Amniotic epithelial cell (primary cell): Measurements from ENCODE around the gene AGPS.
"Not testable (repeated sequence)": the region's sequence is repeated elsewhere in the genome, so short reads cannot be mapped to it uniquely, and the experiment has no call there.

Source experiments
- DNase-seq: peaks from one replicate; pipeline ENCODE4 v3.0.0-alpha.2; 2010; ENCODE audit warnings: low read depth

Gene AGPS

DNA sequence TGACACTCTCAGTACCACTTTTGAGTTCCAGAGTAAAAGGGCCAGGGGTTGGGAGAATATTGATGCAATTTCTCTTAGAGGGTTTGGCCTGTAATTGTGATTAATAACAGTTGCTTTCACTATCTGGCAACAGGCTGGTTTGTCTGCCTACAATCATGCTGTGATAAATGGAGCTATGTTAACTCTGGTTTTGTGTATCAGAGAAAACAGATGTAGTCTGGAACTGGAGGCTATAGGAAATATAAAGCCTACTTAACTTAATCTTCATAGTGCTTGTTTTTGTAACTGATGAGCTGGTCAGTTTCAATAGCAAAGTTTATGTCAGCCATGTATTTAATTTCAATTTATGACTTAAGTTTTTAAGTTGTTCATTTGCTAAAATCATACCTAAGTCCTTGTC is 138.0 kb downstream of the AGPS start:
- peak; percentile 79 for DNase-seq

DNA sequence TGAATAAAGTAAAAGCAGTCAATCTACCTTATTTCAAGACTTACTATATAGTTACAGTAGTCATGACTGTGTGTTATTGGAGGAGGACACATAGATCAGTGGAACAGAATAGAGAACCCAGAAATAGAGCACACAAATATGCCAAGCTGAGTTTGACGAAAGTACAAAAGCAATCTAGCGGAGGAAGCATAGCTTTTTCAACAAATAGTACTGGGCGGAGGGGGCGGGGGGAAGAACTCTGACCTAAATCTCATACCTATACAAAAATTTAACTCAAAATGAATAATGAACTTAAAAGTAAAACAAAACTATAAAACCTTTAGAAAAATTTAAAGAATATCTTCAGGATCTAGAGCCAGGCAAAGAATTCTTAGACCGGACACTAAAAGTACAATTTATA is 139.1 kb downstream of the AGPS start:
- DNase-seq: no peak

DNA sequence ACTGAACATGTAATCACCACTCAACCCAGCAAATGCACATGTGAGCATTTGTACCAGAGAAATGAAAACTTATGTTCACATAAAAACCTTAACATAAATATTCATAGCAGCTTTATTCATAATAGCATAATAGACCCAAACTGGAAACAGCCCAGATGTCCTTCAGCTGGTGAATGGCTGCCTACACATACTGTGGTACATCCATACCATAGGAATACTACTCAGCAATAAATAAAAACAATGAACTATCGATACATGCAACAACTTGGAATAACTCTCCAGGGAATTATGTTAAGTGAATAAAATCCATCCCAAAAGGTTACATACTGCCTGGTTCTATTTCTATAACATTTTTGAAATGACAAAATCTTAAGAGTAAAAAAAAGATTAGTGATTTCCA is 140.0 kb downstream of the AGPS start:
- DNase-seq: no peak

DNA sequence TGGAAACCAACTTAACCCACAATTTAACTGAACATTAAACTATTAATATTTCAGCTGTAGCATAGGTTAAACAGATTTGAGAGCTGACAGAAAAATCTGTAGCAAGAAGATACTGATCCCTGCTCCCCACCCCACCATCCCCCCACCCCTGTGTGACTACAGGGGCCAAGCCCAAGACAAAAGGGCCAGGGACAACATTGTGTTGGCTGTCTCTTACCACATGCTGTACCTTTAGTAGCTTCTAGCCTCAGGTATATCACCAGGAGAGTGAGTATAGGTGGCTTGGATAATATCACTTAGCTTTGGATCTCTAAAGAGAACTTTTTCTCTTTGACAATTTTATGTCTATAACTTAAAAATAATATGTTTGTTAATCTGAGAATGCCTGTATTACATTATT is 140.7 kb downstream of the AGPS start:
- no peak for DNase-seq

DNA sequence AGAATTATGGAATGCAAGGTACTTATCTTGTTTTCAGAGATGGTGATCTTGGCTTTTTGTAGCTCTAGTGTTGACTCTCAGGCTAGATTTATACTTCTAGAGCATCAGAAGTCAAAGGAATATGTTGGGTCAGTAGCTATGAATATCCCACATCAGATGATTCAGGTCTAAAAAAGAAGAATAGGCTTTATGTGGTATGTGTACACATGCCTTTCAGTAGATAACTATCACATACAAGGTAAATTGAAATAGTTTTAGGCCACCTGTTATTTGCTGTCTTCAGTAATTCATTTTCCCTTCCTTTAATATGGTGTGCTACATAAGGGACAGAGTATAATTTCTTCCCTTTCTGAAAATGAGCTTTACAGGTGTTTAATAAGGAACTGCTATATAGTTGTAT is 142.4 kb downstream of the AGPS start:
- no peak for DNase-seq

DNA sequence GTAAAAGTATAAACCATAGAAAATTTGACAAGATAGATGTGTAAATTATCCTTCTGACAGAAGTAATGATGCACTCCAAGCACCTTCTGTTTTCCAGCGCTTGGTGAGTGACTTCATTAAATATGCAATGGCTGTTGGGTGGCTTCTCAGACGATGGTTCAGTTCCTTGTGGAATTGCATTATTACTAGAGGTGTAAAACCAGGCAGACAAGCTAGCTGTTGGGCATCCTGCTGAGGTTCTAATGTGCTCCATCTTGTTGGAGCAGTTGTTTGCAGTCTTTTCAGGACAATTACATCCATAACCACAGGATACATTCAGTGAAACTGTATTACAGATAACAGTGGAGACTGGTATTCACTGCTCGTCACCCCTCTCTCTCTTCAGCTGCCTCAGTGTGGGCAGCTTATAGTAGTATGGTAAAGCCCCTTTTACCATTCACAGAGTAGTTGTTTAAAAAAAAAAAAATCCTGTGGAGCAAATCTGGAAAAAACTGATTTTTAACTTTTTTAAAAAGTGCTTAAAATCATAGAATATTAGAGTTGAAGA is 143.5 kb downstream of the AGPS start:
- no peak for DNase-seq

DNA sequence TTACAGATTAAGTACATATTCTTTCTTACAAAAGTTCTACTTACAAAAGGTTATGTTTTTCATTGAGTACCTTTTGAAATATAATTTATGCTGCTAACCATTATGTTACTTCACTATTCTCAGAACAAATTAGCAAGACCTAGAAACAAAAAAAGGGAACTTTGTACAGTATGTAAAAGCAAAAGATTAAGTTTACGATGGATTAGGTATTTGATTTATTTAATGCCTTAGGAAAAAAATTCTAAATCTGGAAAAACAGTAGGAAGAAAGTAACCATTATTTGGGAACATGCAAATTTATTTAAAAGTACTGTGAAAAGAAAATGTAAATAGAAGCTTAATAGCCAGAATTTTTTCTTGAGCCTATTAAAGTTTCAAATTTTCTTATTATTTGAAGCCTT is 144.6 kb downstream of the AGPS start:
- no peak for DNase-seq

DNA sequence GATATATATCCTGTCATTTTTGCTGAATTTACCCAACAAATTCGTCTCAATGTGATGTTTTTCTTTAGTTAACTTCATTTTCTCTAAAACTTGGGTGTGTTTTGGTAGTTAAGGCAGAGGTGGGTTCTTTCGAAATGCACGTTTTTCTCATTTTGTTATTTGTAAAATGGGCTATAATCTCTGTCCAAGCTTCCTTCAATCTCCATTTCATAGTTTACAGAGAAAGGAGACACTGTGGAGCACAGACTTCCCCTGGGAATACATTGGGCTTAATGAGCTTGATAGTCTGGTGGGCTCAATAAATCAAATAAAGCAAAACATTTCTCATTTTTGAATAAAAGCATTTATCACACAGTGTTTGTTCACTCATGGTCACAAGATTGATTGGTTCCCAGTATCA is 145.1 kb downstream of the AGPS start:
- DNase-seq: no peak

DNA sequence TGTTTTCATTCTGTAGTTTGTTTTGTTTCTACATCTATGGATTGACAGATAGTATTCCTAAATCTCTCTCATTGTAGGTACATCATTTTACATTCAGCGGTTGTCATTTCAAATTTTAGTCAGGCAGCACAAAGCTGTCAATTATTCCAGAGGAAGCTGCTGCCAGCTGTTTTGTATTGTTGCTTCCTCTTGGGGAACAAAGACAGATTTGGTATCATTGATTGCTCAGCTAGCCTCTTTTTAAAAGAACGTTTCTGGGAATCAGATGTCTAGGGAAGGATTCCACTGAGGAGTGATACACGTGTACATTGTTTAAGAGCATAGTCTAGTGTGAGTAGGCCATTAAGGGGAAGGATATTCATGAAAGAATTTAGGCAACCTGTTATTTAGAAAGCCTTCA is 145.8 kb downstream of the AGPS start:
- DNase-seq: no peak

DNA sequence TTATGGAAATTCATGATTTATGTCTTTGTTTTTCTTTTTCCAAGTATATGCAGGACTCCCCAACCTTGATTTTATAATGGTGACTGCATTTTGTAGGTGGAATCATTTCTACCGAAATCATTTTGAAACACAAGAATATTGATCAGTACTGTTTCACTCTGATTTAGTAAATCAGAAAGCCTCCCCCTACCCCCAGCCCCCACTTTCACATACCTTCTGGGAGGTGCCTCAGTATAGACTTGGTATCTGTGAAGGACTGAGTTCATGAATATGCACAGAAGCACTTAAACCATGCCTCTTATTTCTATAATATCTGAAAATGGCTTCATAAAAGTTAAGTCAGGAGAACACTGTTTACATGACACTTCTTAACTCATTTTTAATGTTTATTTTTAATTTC is 147.7 kb downstream of the AGPS start:
- DNase-seq: no peak

DNA sequence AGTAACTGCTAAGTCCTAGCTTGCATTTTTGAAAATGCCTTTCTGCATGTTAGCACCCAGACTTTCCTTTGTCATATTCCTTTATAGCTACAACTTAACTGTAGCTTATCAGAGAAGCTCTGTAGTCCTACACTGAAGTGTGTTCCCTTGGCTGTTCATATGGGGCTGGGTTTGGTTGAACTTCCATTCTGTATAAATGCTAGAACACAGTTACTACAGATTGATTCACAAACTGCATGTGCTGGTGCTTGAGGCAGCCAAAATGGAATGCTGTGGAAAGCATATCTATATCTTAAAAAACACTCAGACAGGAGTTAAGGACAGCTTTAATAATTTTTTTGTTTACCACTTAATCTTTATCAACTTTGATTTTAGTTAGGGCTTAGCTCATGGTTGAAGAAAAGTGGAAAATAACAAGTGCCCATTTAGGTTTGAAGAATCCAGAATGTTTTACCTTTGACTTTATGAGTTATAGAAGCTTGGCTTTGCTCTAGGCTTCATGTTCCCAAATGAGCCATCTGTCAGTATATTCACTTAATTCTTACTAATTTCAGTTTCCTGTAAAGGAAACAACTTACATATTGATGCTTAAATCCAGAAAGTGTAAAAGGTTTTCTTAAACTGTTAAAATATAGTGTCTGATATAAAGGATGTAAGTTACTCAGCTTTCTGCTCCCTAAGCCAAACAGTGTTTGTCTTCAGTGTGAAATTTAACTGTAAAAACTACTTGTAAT is 148.9 kb downstream of the AGPS start:
- DNase-seq: no peak

DNA sequence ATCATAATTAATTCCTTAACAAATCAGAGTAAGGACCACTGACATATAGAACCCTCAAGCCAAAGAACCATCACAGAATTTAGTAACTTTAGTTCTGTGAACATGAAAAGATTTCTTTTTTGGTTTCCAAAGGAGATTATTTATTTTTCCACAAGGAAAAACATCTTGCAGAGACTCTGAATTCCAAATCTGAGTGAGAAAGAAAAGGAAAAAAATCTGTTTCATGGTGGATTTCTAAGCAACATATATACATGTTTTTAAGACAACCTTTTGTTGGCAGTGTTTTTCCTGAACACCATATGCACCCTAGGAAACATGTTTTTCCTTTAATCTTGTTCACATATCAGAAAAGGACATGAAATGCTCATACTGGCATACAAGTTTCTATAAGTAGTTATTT is 149.8 kb downstream of the AGPS start:
- DNase-seq: no peak

DNA sequence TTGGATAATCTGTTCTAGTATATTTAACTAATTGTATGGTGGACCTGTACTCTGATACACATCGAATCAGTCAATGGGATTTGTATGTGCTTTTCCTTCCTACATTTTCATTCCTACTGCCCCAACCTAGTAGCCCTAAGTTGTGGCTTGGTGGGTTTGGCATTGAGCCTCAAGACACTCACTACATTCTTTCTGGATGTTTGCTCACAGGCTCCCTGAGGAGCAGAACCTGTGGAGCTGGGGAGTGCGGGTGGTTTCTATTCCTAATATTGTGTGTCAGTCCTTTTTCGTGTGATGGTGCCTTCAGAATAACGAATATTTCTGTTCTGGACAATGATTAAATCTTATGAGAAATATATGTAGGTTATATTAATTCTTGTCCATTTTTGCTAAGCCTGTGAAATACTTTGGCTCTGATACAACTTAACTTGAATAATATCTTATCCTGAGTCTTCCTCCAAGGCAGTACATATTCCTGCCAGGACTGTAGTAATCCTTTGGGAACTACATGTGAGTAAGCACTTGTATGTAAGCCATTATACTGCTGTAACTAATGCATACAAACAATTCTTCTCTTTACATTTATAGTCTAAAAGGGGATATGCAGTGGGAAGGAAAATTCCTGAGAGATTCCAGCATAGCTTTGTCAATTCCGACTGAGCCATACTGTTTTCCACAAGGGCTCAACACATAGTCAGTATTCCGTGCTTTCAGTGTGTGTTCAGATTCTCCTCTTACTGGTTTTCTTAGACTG is 150.6 kb downstream of the AGPS start:
- DNase-seq: peak; percentile 85

DNA sequence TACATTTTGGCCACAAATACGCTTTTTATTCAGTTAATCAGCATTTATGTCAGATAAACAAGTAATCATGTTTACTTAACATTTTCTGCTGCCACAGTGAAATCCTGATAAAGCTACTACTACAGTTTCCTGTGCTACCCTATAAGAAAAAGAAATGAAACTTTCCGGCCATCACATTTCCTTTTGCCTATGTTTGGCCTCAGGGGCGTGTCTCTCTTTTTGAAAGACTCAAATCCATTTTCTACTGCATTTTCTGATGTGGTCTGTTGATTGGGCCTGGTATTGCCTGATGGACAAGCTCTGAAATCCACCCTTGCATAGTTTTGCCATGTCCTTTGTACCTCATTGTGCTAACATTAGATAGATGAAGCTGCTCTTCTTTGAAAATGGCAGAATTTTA is 152.6 kb downstream of the AGPS start:
- no peak for DNase-seq

DNA sequence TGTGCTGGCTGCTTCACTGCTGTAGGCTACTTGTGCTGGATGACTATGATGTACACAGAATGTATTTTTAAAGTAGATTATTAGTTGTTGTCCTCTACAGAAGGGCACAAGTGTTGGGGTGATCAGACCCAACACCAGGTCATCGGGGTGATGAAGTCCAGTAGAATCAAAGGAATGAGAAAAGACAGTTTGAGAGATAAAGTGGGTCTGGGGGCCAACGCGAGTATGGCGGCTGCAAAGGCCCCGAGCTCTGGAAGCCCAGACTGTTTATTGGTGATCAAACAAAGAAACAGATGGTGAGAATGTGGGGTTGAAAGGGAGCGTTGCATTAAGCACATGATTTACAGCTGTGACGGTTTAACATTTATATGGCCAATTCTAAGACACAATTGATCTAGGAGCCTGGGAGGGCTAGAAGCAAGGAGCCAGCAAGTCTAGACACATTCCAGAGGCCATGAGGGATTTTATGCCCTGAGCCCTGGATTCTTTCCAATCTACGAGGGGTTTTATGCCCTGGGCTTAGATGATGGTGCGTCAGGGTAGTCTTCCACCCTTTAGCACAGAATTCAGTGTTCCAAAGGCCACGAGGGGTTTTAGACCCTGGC is 153.5 kb downstream of the AGPS start:
- no peak for DNase-seq

DNA sequence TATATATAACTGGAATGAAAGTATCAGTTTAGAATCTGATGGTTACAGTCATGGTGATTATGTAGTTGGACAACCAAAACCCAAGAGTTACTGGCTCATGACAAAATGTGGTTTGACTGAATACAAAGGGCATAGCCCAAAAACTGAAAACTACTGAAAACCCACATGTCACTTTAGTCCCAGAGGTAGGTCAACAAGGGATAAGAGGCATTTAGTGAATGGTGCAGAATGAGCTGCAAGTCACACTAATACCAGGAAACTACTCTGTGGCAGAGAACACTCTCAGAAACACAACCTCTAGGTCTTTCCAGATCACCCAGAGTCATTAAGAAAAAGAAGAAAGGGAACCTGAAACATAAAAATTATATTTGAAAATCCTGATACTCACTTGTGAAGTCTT is 154.5 kb downstream of the AGPS start:
- DNase-seq: no peak

DNA sequence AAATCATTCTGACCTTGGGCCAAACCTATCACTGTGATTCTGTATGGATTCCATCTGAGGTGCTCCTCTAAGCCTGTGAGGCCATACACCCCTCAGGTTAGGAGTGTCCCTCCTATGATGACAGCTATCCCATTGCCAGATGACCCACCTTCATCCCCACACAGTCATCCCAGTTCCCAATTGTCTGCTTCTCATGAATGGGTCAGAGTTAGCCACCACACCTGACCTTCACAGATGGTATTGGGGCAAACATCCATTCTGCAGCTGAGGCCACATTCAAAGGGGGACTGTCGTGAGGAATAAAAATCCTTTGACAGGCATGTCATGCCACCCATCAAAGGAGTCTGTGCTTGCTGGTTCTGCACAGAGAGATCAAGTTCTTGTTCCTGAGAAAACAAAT is 155.2 kb downstream of the AGPS start:
- no peak for DNase-seq

DNA sequence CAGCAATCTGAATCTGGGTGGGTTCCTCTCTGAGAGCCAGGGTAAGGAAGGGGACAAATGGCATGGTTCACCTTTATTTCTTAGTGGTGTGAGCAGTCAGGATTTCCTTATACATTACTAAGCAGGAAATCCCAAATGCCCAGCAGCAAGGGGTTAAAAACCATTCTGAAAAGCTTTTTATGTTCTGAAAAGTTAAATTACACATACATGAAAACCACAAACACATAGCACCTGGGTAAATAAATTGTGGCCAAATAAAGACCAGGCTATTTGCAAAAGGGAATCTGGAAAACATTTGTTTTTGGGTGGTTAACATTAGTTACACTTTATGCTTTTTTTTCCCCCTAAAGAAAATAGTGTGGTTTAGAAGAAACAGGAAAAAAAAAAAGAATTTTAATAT is 156.1 kb downstream of the AGPS start:
- no peak for DNase-seq

DNA sequence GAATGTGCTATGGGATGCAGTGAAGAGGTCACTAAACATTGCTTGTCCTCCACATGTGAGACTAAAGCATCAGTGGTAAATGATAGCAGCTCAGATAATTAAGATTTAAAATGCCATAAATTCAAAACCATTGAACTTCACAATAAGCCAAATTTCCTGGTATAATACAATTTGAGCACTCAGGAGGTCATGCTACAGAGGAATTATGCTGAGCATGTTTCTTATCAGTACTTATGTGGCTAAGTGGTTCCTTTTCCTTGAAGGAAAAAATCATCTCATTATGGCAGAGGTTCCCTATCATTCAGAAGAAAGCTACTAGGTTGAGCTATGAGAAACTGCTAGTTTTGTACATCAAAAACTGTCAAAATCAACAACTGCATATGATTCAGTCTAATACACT is 156.6 kb downstream of the AGPS start:
- DNase-seq: peak; percentile 15

DNA sequence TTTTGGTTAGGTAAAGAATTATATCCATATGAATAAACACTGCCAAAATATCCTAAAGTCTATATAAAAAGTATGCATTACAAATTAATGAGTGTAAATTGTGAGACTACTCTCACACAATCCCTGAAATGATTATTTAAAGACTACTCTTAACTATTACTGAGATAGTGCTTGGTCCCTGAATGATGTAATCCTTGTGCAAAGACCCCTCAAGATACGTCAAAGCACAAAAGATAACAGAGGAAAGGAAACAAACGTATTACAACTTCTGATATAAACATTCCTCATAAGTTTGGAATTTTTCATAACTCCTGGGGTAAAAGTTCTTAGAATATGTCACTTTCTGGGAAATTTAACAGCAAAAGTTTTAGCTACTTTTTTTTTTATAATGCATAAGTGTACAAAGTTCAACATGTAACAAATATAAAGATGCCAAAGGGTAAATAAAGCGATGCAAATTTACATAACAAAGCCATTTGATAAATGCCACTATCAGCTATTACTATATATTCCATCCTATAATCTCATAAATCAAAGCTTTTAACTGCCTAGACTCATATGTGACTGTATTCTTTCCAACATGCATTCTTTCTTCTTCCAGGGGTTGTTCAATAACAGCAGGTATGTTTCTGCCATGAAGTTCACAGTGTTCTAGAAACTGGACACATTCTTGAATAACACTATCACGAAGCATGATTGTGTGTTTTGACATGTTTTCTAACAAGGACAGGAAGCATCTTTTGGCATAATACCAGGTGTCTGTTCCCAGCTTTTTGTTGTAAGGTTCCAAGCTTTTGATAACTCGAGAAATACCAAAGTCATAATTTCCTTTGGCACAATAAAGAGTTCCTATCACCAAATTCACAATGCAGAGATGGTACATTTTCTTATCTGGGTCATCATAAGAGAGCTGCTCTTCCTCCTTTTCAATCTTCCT is 158.0 kb downstream of the AGPS start:
- DNase-seq: peak; percentile 18

DNA sequence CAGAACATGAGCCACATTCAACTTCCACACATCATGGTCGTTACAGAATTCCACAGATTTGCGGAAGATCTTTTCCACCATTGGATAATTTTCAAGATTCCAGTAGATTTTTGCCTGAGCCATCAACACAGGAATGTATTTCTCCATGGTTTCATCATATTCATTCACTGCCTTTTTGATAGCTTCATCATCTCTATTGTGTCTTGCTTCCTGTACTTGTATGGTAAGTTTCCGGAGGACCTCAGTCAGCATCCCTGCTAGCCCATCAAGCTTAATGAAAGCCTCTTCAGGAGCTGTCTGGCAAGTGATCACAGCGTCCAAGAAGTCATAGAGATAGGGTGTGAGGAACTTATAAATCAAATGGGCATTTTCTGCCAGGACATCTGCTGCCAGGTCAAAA is 158.8 kb downstream of the AGPS start:
- DNase-seq: not testable (repeated sequence)

DNA sequence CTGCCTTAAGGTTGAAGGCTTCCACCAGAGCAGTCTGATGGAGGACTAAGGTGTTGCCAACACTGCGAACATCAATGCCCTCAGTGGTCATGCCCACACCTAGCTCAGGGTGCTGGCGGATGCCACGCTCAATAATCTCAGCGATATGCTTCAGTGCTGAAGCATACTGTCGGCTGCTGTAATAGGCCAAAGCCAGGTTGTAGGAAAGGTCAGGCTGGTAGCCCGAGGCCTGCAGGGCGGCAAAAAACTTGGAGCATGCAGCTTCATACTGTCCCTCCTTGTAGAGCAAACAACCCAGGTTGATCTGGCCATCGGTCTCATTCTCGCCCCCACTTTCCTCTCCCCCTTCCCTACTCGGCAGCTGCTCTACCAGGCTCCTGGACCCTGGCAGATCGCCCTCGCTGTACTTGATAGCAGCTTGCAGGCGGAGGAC is 159.4 kb downstream of the AGPS start:
- no peak for DNase-seq
